ENCODE results near the gene PALLD.

PALLD gene

GRCh38 chr4:168690199-168690598 lies 193.3 kb downstream of the PALLD start:
- H3K4me3 ChIP-seq (ENCODE audit: control insufficient read depth, low read depth, low read length) = no peak overlapping the region
- DNase-seq (ENCODE audit: low read depth) = no peak
- TF ChIP-seq CTCF (IDR thresholded peaks at IDR 0.05; ENCODE audit: control insufficient read depth, insufficient read depth, low read depth, low read length, missing control alignments) = no peak

DNA sequence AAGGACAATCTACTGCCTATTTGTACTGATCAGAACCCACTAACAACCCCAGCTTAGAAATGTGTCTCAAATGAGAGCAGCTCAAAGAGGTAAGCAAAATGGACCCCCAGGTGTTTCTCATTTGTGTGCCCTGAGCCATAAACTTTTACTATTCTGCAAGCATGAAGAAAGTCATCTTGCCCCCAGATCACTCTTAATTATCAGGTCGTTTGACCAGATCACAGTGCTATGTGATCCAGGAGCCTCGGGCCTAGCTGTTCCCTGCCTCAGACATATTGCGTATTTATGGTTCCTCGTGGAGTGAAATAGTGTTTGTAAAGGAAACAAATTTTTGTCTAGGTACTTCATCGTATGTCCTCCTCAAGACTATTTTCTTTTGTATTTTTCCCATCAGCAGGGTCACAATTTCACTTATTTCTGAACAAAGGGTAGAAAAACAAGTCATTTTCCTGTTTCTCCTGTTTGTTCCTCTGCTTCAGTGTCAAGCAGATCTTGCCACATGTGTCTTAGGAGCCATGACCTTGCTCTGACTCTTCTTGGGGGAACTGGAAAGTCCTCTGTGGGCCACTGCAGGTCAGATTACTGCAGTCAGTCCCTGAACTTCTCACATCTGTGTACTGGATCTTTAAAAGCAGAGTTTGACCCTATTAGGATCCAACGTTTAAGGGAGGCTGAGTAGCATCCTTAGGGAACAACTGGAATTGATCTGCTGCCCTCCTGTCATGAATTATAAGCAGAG lies 194.9 kb downstream of the PALLD start:
- no peak for TF ChIP-seq CTCF (IDR thresholded peaks at IDR 0.05; ENCODE audit: control insufficient read depth, insufficient read depth, low read depth, low read length, missing control alignments)
- H3K4me3 ChIP-seq (ENCODE audit: control insufficient read depth, low read depth, low read length) = no peak overlapping the region
- DNase-seq (ENCODE audit: low read depth) = no peak

- no peak for DNase-seq (ENCODE audit: low read depth)
- no peak overlapping the region for H3K4me3 ChIP-seq (ENCODE audit: control insufficient read depth, low read depth, low read length)
- no peak for TF ChIP-seq CTCF (IDR thresholded peaks at IDR 0.05; ENCODE audit: control insufficient read depth, insufficient read depth, low read depth, low read length, missing control alignments)
Measured at GRCh38 chr4:168693750-168694490, 197.1 kb downstream of the PALLD start.

GRCh38 chr4:168694667-168695066 lies 197.8 kb downstream of the PALLD start:
- no peak for TF ChIP-seq CTCF (IDR thresholded peaks at IDR 0.05; ENCODE audit: control insufficient read depth, insufficient read depth, low read depth, low read length, missing control alignments)
- no peak overlapping the region for H3K4me3 ChIP-seq (ENCODE audit: control insufficient read depth, low read depth, low read length)
- DNase-seq (ENCODE audit: low read depth) = no peak

- TF ChIP-seq CTCF (IDR thresholded peaks at IDR 0.05; ENCODE audit: control insufficient read depth, insufficient read depth, low read depth, low read length, missing control alignments) = no peak
- no peak overlapping the region for H3K4me3 ChIP-seq (ENCODE audit: control insufficient read depth, low read depth, low read length)
- DNase-seq (ENCODE audit: low read depth) = no peak
Measured at GRCh38 chr4:168695288-168695687, 198.4 kb downstream of the PALLD start.

- no peak overlapping the region for H3K4me3 ChIP-seq (ENCODE audit: control insufficient read depth, low read depth, low read length)
- no peak for TF ChIP-seq CTCF (IDR thresholded peaks at IDR 0.05; ENCODE audit: control insufficient read depth, insufficient read depth, low read depth, low read length, missing control alignments)
- DNase-seq (ENCODE audit: low read depth) = no peak
Measured at GRCh38 chr4:168696280-168696679, 199.4 kb downstream of the PALLD start.
